Coronary artery (tissue), 2 donors: Measurements from ENCODE around the gene BICDL1.

Experiments
- DNase-seq: peaks from one replicate; pipeline ENCODE4 v3.0.0-alpha.2; 2017; ENCODE audit warnings: low spot score
- H3K27ac ChIP-seq, 2 donors: fragments of 200-600 bp; sonication (generic); one replicate each; pipeline ENCODE4 v1.5.1; 2016 to 2019
- H3K4me3 ChIP-seq: fragments of 200-600 bp; sonication (generic); 2 replicates; pipeline ENCODE4 v1.5.1; 2016; ENCODE audit warnings: mild to moderate bottlenecking, moderate library complexity
- TF ChIP-seq, protein P1 (sequence below): fragments of 200-600 bp; sonication (generic); IDR thresholded peaks from one replicate; pipeline ENCODE4 v1.5.1; 2019; ENCODE audit warnings: antibody characterized with exemption

BICDL1 gene

DNA sequence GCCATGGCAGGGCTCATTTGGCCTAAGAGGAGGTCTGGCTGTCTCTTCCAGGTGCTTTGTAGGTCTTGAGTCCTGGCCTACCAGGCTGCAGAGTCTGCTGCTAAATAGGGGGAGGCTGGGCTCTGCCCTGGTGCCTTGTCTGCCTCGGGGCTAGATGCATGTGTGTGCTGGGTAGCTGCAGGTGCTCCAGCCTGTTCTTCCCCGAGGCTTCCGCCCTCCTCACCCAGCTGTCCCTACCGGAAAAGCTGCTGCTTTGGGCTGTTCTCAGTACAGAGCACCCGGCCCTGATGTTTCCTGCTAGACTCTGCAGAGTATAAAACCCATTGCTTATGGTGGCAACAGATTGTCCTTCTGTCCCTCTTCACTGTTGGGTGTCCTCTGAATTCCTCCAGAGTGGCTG, 89.8 kb downstream of the BICDL1 start:
- Histone ChIP-seq H3K27ac (no peak overlapping the region), H3K4me3 (no peak overlapping the region)
- TF ChIP-seq, protein P1, sequence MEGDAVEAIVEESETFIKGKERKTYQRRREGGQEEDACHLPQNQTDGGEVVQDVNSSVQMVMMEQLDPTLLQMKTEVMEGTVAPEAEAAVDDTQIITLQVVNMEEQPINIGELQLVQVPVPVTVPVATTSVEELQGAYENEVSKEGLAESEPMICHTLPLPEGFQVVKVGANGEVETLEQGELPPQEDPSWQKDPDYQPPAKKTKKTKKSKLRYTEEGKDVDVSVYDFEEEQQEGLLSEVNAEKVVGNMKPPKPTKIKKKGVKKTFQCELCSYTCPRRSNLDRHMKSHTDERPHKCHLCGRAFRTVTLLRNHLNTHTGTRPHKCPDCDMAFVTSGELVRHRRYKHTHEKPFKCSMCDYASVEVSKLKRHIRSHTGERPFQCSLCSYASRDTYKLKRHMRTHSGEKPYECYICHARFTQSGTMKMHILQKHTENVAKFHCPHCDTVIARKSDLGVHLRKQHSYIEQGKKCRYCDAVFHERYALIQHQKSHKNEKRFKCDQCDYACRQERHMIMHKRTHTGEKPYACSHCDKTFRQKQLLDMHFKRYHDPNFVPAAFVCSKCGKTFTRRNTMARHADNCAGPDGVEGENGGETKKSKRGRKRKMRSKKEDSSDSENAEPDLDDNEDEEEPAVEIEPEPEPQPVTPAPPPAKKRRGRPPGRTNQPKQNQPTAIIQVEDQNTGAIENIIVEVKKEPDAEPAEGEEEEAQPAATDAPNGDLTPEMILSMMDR = no peak
- no peak for DNase-seq

DNA sequence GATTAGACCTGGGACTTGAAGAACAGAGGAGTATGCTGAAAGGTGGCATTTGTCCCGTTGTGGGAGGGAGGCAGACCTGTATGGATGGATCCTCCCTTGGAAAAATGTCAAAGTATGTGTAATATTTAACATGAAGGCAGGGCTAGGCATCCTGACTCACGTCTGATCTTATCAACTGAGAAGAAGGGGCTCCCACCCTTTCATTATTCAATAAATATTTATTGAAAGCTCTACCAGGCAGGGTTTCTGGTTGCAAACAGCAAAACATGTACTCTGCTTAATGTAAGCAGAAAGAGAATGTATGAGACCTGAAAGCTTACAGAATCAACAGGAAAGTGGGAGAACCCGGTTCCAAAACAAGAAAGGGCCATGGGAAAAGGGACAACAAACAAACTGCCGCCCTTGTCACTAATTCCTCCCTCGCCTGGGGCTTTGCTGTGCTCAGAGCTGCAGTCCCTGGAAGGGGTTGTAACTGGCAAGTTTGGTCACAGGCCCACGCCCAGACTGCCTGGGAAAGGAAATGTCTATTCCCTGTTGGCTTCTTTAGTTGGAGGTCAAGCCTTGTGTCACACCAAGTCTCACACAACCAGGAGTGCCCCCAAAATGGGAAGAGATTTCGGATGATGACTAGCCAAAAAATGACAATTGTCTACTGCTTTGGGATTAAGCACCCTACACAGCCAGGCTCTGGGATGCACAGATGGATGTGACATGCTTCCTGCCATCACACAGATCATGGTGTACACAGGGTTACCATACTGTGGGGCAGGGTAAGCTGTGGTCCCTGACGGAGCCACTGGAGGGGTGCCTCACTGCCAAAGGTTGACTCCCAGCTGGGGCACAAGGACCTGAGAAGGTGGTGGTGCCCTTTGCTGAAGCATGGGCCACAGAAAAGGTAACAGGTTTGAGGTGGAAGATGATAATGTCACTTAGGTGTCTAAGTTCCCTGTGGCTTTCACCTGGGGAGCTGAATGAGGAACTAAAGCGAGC, 90.7 kb downstream of the BICDL1 start:
- no peak overlapping the region for H3K4me3 ChIP-seq
- TF ChIP-seq, protein P1 = no peak
- DNase-seq = no peak
- H3K27ac ChIP-seq = no peak overlapping the region

DNA sequence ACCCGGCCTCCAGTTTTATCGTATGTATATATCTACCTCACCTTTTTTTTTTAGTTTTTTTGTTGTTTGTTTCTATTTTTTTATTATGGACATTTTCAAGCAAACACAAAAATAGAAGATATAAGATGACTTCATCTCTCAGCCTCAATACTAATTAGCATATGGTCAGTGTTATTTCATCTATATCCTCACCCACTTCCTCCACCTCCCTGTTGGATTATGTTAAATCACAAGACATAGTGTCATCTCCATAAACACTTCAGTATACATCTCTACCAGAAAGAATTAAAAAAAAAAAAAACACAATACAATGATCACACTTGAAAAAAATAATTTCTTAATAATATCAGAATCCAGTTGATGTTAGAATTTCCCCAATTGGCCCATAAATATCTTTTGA, 92.6 kb downstream of the BICDL1 start:
- Histone ChIP-seq H3K4me3 (no peak overlapping the region), H3K27ac (no peak overlapping the region)
- DNase-seq = no peak
- TF ChIP-seq, protein P1 = no peak

DNA sequence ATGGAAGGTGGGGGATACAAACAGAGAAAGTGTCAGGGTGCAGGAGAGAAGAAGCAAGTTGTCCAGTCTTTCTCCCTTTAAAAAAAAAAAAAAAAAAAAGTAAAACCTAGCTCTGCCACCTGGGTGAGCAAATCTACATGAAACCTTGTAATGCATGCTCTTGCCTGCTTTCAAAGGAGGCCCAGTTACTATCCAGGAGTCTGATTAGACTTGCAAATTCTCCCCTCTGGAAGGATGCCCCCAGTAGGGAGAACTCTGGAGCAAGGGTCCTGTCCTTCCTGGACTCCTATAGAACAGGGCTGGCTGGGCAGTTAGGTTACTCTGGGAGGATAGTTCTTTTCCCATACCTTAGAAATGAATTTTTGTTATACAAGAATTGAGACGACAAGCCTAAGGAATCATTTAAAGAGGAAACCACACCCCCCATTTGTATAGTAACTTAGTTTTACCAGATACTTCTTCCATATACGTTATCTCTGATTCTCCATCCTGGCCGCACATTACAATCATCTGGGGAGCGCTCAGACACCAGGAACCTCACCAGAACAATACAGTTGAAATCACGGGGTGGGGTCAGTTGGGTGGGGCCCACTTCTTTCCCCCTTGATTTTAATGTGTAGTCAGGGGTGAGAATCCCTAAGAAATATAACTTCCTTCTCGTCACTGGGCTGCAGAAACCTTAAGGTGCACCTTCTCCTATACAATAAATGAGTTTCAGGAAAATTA, 97.0 kb downstream of the BICDL1 start:
- TF ChIP-seq, protein P1 = no peak
- Histone ChIP-seq H3K4me3 (peak overlapping the region; percentile 68), H3K27ac (peak overlapping the region; percentile 74 to 79)
- DNase-seq = no peak

DNA sequence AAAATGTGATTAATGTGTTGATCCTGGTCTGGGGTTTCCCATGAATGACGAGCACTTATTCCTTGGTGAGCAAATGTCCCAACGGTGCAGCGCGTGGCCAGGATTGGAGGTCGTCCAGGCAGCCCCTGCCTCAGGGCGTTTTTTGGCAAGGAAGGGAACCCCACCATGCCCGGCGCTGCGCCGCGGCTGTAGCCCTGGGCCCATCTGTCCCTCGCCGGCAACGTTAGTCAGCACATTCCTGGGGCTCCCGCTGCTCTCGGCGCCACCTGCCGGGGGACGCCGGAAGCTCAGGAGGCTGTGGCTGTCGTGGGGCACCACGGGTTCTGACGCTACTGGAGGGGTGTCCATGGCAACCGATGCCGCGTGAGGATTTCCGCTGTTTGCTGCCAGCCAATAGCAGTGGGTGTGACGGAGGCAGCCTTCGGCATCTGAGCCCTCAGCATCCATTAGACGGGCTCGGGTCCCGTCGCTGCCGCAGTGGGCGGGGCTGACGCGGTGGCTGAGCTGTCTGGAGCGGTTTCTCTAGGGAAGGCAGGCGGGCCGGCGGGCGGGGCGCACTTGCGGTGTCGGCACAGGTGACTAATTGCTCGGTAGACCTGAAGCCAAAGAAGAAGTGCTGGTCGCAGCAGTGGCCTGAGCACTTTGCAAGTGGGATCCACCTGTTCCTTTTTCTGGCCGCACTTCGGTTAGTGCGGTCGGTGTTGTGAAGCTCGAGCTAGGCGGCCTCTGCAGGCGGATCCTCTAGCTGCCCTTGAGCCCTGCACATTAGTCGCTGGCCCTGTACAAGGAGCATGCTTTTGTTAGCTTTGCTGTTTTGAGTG, 98.0 kb downstream of the BICDL1 start:
- H3K27ac ChIP-seq = peak overlapping the region; percentile 74 to 79
- peak overlapping the region; percentile 68 for H3K4me3 ChIP-seq
- TF ChIP-seq, protein P1 = peak; percentile 86
- DNase-seq = peak; percentile 100

DNA sequence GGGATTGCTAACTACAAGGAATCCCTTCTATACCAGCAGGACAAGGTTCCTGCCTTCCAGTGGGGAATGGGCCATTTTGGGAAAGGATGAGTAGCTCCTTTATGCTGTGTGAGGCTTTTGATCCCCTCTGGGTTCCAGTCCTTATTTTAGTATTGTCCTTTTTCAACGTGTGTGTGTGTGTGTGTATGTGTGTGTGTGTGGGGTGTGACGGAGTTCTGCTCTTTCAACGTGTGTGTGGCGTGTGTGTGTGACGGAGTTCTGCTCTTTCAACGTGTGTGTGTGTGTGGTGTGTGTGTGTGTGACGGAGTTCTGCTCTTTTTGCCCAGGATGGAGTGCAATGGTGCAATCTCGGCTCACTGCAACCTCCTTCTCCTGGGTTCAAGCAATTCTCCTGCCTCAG, 100.1 kb downstream of the BICDL1 start:
- DNase-seq = no peak
- H3K4me3 ChIP-seq = no peak overlapping the region
- H3K27ac ChIP-seq = no peak overlapping the region
- TF ChIP-seq, protein P1 = no peak
